ENCODE measurements around the gene SLC35F3. TPM values are rescaled to one million over a fixed set of nuclear protein-coding genes. Genes with fewer than 3 reads are reported as not detected.

The SLC35F3 gene
- total RNA-seq, 1 donor from 2014 or later: 0.57 TPM

- no peak overlapping the region for H3K9ac ChIP-seq (ENCODE audit: low read length)
- no peaks in the 10 kb centered on the region for H3K9me3 ChIP-seq (ENCODE audit: insufficient read depth, low read depth, low read length)
- H3K79me2 ChIP-seq (ENCODE audit: insufficient read depth, low read length): no peaks in the 10 kb centered on the region
- no peaks in the 10 kb centered on the region for H3K4me1 ChIP-seq (ENCODE audit: insufficient read depth, low read length)
- Mint-ChIP-seq H3K9me3 (ENCODE audit: unreplicated experiment) (peaks cover 4% of the 10 kb centered on the region), H3K4me3 (ENCODE audit: unreplicated experiment) (no peak overlapping the region), H3K4me1 (ENCODE audit: low read depth, unreplicated experiment) (no peaks in the 10 kb centered on the region), H3K36me3 (ENCODE audit: low read depth, unreplicated experiment) (no peaks in the 10 kb centered on the region), H3K27me3 (ENCODE audit: low read depth, unreplicated experiment) (peaks cover 11% of the 10 kb centered on the region), H3K27ac (ENCODE audit: unreplicated experiment) (no peak overlapping the region)
- H3K4me2 ChIP-seq (ENCODE audit: low read length): no peak overlapping the region
- no peaks in the 10 kb centered on the region for H3K36me3 ChIP-seq (ENCODE audit: insufficient read depth, low read length)
- TF ChIP-seq EZH2 (IDR thresholded peaks at IDR 0.05; ENCODE audit: insufficient read depth, low read length) (no peak), CTCF (IDR thresholded peaks at IDR 0.05; ENCODE audit: insufficient read depth, low read depth, low read length) (no peak)
- no peak for DNase-seq (ENCODE audit: low read depth)
- no peaks in the 10 kb centered on the region for H4K20me1 ChIP-seq (ENCODE audit: insufficient read depth, low read length)
- peaks cover 2% of the 10 kb centered on the region for H3K27me3 ChIP-seq (ENCODE audit: insufficient read depth, low read length)
- no peak overlapping the region for H3K4me3 ChIP-seq (ENCODE audit: insufficient read depth, low read depth, low read length)
- H2AFZ ChIP-seq (ENCODE audit: low read depth, low read length): no peak overlapping the region
- FAIRE-seq: no peak
- H3K27ac ChIP-seq (ENCODE audit: low read depth, low read length): no peak overlapping the region
Measured at GRCh38 chr1:233897325-233898162, 6.9 kb upstream of the SLC35F3 start.

GRCh38 chr1:233901495-233901894 lies 3.0 kb upstream of the SLC35F3 start:
- Mint-ChIP-seq H3K36me3 (ENCODE audit: low read depth, unreplicated experiment) (peaks cover 1% of the 10 kb centered on the region), H3K27ac (ENCODE audit: unreplicated experiment) (no peak overlapping the region), H3K27me3 (ENCODE audit: low read depth, unreplicated experiment) (peaks cover 33% of the 10 kb centered on the region), H3K4me1 (ENCODE audit: low read depth, unreplicated experiment) (peaks cover 6% of the 10 kb centered on the region), H3K4me3 (ENCODE audit: unreplicated experiment) (no peak overlapping the region), H3K9me3 (ENCODE audit: unreplicated experiment) (peaks cover 2% of the 10 kb centered on the region)
- Histone ChIP-seq H2AFZ (ENCODE audit: low read depth, low read length) (no peak overlapping the region), H3K27ac (ENCODE audit: low read depth, low read length) (no peak overlapping the region), H3K27me3 (ENCODE audit: insufficient read depth, low read length) (peaks cover 2% of the 10 kb centered on the region), H3K79me2 (ENCODE audit: insufficient read depth, low read length) (peaks cover 13% of the 10 kb centered on the region), H3K9ac (ENCODE audit: low read length) (no peak overlapping the region), H3K9me3 (ENCODE audit: insufficient read depth, low read depth, low read length) (no peaks in the 10 kb centered on the region), H3K36me3 (ENCODE audit: insufficient read depth, low read length) (no peaks in the 10 kb centered on the region), H3K4me3 (ENCODE audit: insufficient read depth, low read depth, low read length) (no peak overlapping the region), H3K4me1 (ENCODE audit: insufficient read depth, low read length) (no peaks in the 10 kb centered on the region), H4K20me1 (ENCODE audit: insufficient read depth, low read length) (no peaks in the 10 kb centered on the region), H3K4me2 (ENCODE audit: low read length) (no peak overlapping the region)
- TF ChIP-seq CTCF (IDR thresholded peaks at IDR 0.05; ENCODE audit: insufficient read depth, low read depth, low read length) (no peak), EZH2 (IDR thresholded peaks at IDR 0.05; ENCODE audit: insufficient read depth, low read length) (no peak)
- DNase-seq (ENCODE audit: low read depth) (no peak), FAIRE-seq (no peak)

Measured in astrocyte (in vitro differentiated cells and primary cell).